WTC11 (cell line): Measurements from ENCODE around the gene ILKAP. TPM values are rescaled to one million over a fixed set of nuclear protein-coding genes. Genes with fewer than 3 reads are reported as not detected.

Experiments
- ATAC-seq: fragments of 200-7000 bp; cut with Tn5 transposase; 2 replicates; pipeline ENCODE4 v1.10.0; 2021; ENCODE audit warnings: mild to moderate bottlenecking, moderate library complexity
- CTCF ChIA-PET: fragments of 300-600 bp; sonication (Branson Sonifier 250); formaldehyde crosslinking; loops from one replicate; lab custom pipeline; 2021; ENCODE audit warnings: antibody characterized with exemption; lab: Charles Lee
- POLR2A ChIA-PET: fragments of 350-600 bp; sonication (Branson Sonifier 250); formaldehyde crosslinking; loops from one replicate; lab custom pipeline; 2021; ENCODE audit warnings: antibody characterized with exemption; lab: Charles Lee
- DNase-seq: peaks from one replicate; pipeline ENCODE4 v3.0.0; 2021; ENCODE audit warnings: low spot score
- H3K27ac Mint-ChIP-seq: 2 replicates; pipeline ENCODE4 v1.8.0; 2021; ENCODE audit warnings: mixed read lengths
- H3K27me3 Mint-ChIP-seq: 2 replicates; pipeline ENCODE4 v1.8.0; 2021; ENCODE audit warnings: low read depth, mild to moderate bottlenecking, moderate library complexity, mixed read lengths
- H3K36me3 Mint-ChIP-seq: 2 replicates; pipeline ENCODE4 v1.8.0; 2021; ENCODE audit warnings: mixed read lengths
- H3K4me1 Mint-ChIP-seq: 2 replicates; pipeline ENCODE4 v1.8.0; 2022; ENCODE audit warnings: mixed read lengths
- H3K4me3 Mint-ChIP-seq: 2 replicates; pipeline ENCODE4 v1.8.0; 2021; ENCODE audit warnings: mild to moderate bottlenecking, moderate library complexity, mixed read lengths
- H3K9me3 Mint-ChIP-seq: 2 replicates; pipeline ENCODE4 v1.8.0; 2021; ENCODE audit warnings: mixed read lengths
- ETV6 ChIP-seq: sonication (generic); formaldehyde crosslinking; IDR thresholded peaks from 2 replicates; pipeline ENCODE4 v1.8.1; 2022; ENCODE audit warnings: mild to moderate bottlenecking, missing genetic modification reagents
- GTF2I ChIP-seq: fragments of 250-450 bp; sonication (Bioruptor Pico); conservative IDR thresholded peaks from 2 replicates; pipeline ENCODE4 v1.4.0; 2021; ENCODE audit warnings: mild to moderate bottlenecking
- NFATC4 ChIP-seq: fragments of 250-450 bp; sonication (Bioruptor Pico); IDR thresholded peaks from 2 replicates; pipeline ENCODE4 v1.9.0; 2021; ENCODE audit warnings: mild to moderate bottlenecking
- OVOL2 ChIP-seq: fragments of 250-450 bp; sonication (Bioruptor Pico); IDR thresholded peaks from 2 replicates; pipeline ENCODE4 v1.9.0; 2021; ENCODE audit warnings: mild to moderate bottlenecking, borderline replicate concordance
- RORB ChIP-seq: fragments of 250-450 bp; sonication (Bioruptor Pico); IDR thresholded peaks from 2 replicates; pipeline ENCODE4 v1.9.0; 2021; ENCODE audit warnings: mild to moderate bottlenecking
- SOX15 ChIP-seq: fragments of 250-450 bp; sonication (Bioruptor Pico); IDR thresholded peaks from 2 replicates; pipeline ENCODE4 v1.9.0; 2021; ENCODE audit warnings: mild to moderate bottlenecking
- TCF7 ChIP-seq: sonication (generic); formaldehyde crosslinking; IDR thresholded peaks from 2 replicates; pipeline ENCODE4 v1.8.0; 2022; ENCODE audit warnings: mild to moderate bottlenecking, low read depth, missing genetic modification reagents, moderate library complexity
- ZNF423 ChIP-seq: fragments of 250-450 bp; sonication (Bioruptor Pico); IDR thresholded peaks from 2 replicates; pipeline ENCODE4 v2.1.2; 2022; ENCODE audit warnings: mild to moderate bottlenecking, moderate library complexity
- total RNA-seq: library from RNA; stranded (reverse); gene quantifications from 3 replicates; pipeline ENCODE4 v1.2.3, GENCODE V29; 2021
- TF ChIP-seq, protein P1 (sequence below): sonication (generic); formaldehyde crosslinking; IDR thresholded peaks from 2 replicates; pipeline ENCODE4 v1.8.1; 2022; ENCODE audit warnings: mild to moderate bottlenecking, missing genetic modification reagents, moderate library complexity, borderline replicate concordance
- TF ChIP-seq, protein P2 (sequence below): sonication (generic); formaldehyde crosslinking; IDR thresholded peaks from 2 replicates; pipeline ENCODE4 v1.8.1; 2023; ENCODE audit warnings: mild to moderate bottlenecking, missing genetic modification reagents, moderate library complexity
- TF ChIP-seq, protein P3 (sequence below): sonication (generic); formaldehyde crosslinking; IDR thresholded peaks from 2 replicates; pipeline ENCODE4 v1.8.1; 2022; ENCODE audit warnings: missing genetic modification reagents, borderline replicate concordance
- TF ChIP-seq, protein P4 (sequence below): sonication (generic); formaldehyde crosslinking; IDR thresholded peaks from 2 replicates; pipeline ENCODE4 v1.8.1; 2022; ENCODE audit warnings: low read depth, mild to moderate bottlenecking, moderate library complexity, missing genetic modification reagents, borderline replicate concordance
- TF ChIP-seq, protein P5 (sequence below): sonication (generic); formaldehyde crosslinking; IDR thresholded peaks from 2 replicates; pipeline ENCODE4 v1.8.0; 2023; ENCODE audit warnings: missing genetic modification reagents, mild to moderate bottlenecking, borderline replicate concordance
- TF ChIP-seq, protein P6 (sequence below): sonication (generic); formaldehyde crosslinking; IDR thresholded peaks from 2 replicates; pipeline ENCODE4 v1.8.1; 2023; ENCODE audit warnings: mild to moderate bottlenecking, missing genetic modification reagents, moderate library complexity
- TF ChIP-seq, protein P7 (sequence below): sonication (generic); formaldehyde crosslinking; IDR thresholded peaks from 2 replicates; pipeline ENCODE4 v1.8.0; 2023; ENCODE audit warnings: missing genetic modification reagents

The ILKAP gene
- total RNA-seq, 1 experiment from 2014 or later: 32.7 TPM

DNA sequence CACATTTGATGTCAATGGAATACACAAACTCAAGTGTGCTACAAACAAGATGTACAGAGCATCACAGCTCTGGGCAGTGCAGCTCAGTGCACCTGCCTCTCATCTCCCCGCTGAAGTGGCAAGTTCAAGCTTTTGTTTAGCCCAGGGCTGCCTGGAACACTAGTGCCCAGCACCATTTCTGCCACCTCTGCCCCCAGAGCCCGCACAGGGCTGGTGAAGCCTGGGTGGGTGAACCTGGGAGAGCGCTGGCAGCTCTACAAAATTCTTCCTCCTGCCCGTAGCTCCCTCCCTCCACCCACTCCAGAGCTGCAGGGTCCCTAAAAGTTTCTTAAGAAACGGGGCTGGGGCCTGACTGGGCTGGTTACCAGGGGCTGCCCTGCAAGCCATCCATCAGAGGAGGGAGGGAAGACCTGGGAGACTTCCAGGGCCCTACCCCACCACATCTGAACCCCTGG, 34.8 kb upstream of the ILKAP start:
- ChIA-PET CTCF (interaction anchor here (1.0 to 3.3 kb wide), 3 partner anchors 25 to 99 kb away, joined by 3 to 21 read pairs (median 3); no protein-coding TSS in a partner anchor), POLR2A (interaction anchor here (0.6 kb wide), 1 partner anchor 59 kb away, joined by 3 read pairs; no protein-coding TSS in a partner anchor)
- Mint-ChIP-seq H3K4me3 (peak overlapping the region; percentile 49), H3K27me3 (peaks cover 66% of the 10 kb centered on the region), H3K36me3 (peaks cover 5% of the 10 kb centered on the region), H3K27ac (no peak overlapping the region), H3K9me3 (peaks cover 8% of the 10 kb centered on the region), H3K4me1 (peaks cover 14% of the 10 kb centered on the region)
- DNase-seq: no peak
- TF ChIP-seq ZNF423 (CRISPR knock-in tag) (no peak), SOX15 (CRISPR knock-in tag) (no peak)
- TF ChIP-seq, protein P1, sequence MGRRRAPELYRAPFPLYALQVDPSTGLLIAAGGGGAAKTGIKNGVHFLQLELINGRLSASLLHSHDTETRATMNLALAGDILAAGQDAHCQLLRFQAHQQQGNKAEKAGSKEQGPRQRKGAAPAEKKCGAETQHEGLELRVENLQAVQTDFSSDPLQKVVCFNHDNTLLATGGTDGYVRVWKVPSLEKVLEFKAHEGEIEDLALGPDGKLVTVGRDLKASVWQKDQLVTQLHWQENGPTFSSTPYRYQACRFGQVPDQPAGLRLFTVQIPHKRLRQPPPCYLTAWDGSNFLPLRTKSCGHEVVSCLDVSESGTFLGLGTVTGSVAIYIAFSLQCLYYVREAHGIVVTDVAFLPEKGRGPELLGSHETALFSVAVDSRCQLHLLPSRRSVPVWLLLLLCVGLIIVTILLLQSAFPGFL (CRISPR knock-in tag): no peak
- TF ChIP-seq, protein P2, sequence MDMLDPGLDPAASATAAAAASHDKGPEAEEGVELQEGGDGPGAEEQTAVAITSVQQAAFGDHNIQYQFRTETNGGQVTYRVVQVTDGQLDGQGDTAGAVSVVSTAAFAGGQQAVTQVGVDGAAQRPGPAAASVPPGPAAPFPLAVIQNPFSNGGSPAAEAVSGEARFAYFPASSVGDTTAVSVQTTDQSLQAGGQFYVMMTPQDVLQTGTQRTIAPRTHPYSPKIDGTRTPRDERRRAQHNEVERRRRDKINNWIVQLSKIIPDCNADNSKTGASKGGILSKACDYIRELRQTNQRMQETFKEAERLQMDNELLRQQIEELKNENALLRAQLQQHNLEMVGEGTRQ (CRISPR knock-in tag): no peak
- no peak for ATAC-seq

DNA sequence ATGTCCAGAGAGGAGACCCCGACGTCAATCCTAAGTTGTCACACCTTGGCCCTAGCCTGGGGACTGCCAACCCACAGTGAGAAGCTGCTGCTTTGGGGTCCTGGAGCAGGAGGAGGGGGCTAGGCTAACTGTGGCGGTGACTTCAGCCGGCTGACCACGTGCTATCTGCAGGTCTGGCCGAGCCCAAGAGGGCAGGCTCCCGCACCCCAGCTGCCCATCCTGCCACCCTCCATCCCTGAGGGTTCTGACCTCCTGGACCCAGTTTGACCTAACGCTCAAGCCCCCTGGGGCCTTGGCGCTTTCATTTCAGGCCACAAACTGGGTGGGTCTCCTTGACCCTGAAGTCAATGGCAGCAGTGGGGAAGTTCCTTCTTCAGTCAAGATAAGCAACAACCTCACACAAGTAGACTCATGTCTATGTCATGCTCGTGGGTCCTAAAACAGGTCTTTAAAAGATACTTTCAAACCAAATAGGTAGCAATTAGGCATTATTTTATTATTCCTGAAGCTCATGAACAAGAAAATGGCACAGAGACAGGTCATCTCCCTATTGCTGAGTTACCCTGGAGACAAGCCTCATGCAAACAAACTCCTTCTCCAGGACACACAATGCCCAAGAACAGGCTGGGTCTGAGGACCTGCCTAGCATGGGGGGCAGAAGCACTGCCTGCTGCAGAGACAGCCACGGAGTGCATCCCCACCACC, 34.1 kb upstream of the ILKAP start:
- TF ChIP-seq, protein P3, sequence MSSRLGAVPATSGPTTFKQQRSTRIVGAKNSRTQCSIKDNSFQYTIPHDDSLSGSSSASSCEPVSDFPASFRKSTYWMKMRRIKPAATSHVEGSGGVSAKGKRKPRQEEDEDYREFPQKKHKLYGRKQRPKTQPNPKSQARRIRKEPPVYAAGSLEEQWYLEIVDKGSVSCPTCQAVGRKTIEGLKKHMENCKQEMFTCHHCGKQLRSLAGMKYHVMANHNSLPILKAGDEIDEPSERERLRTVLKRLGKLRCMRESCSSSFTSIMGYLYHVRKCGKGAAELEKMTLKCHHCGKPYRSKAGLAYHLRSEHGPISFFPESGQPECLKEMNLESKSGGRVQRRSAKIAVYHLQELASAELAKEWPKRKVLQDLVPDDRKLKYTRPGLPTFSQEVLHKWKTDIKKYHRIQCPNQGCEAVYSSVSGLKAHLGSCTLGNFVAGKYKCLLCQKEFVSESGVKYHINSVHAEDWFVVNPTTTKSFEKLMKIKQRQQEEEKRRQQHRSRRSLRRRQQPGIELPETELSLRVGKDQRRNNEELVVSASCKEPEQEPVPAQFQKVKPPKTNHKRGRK (CRISPR knock-in tag): no peak
- no peak for TF ChIP-seq RORB (CRISPR knock-in tag)
- TF ChIP-seq, protein P4, sequence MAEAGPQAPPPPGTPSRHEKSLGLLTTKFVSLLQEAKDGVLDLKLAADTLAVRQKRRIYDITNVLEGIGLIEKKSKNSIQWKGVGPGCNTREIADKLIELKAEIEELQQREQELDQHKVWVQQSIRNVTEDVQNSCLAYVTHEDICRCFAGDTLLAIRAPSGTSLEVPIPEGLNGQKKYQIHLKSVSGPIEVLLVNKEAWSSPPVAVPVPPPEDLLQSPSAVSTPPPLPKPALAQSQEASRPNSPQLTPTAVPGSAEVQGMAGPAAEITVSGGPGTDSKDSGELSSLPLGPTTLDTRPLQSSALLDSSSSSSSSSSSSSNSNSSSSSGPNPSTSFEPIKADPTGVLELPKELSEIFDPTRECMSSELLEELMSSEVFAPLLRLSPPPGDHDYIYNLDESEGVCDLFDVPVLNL (CRISPR knock-in tag): no peak
- no peak for TF ChIP-seq OVOL2 (CRISPR knock-in tag)
- TF ChIP-seq, all 79 proteins: peak for 0
- ChIA-PET POLR2A (no interaction called here), CTCF (interaction anchor here (1.1 kb wide), 1 partner anchor 78 kb away, joined by 3 read pairs; no protein-coding TSS in a partner anchor)
- Mint-ChIP-seq H3K27me3 (peaks cover 73% of the 10 kb centered on the region), H3K27ac (no peak overlapping the region), H3K36me3 (peaks cover 5% of the 10 kb centered on the region), H3K4me1 (peaks cover 10% of the 10 kb centered on the region), H3K9me3 (peaks cover 9% of the 10 kb centered on the region), H3K4me3 (peak overlapping the region; percentile 49)
- ATAC-seq: no peak
- no peak for DNase-seq

DNA sequence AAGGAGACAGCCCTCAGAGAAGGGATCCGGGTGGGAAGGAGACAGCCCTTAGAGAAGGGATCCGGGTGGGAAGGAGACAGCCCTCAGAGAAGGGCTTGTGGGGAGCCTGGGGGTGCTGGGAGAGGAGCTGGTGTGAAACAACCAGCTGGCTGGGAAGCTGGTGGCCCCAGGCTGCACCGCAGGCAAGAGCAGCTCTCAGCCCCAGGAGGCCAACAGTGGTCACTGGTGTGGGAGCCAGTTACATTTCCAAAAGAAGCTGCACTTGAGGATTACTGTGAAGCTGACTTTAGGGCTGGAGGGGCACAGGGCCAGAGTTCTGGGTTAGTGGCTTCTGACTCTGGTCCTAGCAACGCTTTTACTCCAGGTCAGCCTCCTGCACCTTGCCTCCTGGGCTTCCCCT, 33.1 kb upstream of the ILKAP start:
- Mint-ChIP-seq H3K9me3 (peaks cover 9% of the 10 kb centered on the region), H3K36me3 (peaks cover 5% of the 10 kb centered on the region), H3K4me3 (no peak overlapping the region), H3K27me3 (peaks cover 73% of the 10 kb centered on the region), H3K4me1 (peaks cover under 1% of the 10 kb centered on the region), H3K27ac (no peak overlapping the region)
- DNase-seq (no peak), ATAC-seq (no peak)
- POLR2A ChIA-PET: no interaction called here
- CTCF ChIA-PET: interaction anchor here (0.9 kb wide), 1 partner anchor 27 kb away, joined by 4 read pairs; no protein-coding TSS in a partner anchor
- TF ChIP-seq GTF2I (no peak), TCF7 (no peak), NFATC4 (no peak), ETV6 (CRISPR knock-in tag) (no peak)
- TF ChIP-seq, protein P5, sequence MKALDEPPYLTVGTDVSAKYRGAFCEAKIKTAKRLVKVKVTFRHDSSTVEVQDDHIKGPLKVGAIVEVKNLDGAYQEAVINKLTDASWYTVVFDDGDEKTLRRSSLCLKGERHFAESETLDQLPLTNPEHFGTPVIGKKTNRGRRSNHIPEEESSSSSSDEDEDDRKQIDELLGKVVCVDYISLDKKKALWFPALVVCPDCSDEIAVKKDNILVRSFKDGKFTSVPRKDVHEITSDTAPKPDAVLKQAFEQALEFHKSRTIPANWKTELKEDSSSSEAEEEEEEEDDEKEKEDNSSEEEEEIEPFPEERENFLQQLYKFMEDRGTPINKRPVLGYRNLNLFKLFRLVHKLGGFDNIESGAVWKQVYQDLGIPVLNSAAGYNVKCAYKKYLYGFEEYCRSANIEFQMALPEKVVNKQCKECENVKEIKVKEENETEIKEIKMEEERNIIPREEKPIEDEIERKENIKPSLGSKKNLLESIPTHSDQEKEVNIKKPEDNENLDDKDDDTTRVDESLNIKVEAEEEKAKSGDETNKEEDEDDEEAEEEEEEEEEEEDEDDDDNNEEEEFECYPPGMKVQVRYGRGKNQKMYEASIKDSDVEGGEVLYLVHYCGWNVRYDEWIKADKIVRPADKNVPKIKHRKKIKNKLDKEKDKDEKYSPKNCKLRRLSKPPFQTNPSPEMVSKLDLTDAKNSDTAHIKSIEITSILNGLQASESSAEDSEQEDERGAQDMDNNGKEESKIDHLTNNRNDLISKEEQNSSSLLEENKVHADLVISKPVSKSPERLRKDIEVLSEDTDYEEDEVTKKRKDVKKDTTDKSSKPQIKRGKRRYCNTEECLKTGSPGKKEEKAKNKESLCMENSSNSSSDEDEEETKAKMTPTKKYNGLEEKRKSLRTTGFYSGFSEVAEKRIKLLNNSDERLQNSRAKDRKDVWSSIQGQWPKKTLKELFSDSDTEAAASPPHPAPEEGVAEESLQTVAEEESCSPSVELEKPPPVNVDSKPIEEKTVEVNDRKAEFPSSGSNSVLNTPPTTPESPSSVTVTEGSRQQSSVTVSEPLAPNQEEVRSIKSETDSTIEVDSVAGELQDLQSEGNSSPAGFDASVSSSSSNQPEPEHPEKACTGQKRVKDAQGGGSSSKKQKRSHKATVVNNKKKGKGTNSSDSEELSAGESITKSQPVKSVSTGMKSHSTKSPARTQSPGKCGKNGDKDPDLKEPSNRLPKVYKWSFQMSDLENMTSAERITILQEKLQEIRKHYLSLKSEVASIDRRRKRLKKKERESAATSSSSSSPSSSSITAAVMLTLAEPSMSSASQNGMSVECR (CRISPR knock-in tag): no peak
- TF ChIP-seq, protein P6, sequence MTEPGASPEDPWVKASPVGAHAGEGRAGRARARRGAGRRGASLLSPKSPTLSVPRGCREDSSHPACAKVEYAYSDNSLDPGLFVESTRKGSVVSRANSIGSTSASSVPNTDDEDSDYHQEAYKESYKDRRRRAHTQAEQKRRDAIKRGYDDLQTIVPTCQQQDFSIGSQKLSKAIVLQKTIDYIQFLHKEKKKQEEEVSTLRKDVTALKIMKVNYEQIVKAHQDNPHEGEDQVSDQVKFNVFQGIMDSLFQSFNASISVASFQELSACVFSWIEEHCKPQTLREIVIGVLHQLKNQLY (CRISPR knock-in tag): no peak
- TF ChIP-seq, protein P7, sequence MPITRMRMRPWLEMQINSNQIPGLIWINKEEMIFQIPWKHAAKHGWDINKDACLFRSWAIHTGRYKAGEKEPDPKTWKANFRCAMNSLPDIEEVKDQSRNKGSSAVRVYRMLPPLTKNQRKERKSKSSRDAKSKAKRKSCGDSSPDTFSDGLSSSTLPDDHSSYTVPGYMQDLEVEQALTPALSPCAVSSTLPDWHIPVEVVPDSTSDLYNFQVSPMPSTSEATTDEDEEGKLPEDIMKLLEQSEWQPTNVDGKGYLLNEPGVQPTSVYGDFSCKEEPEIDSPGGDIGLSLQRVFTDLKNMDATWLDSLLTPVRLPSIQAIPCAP (CRISPR knock-in tag): no peak
